ENCODE results near the gene RGS1. TPM values are rescaled to one million over a fixed set of nuclear protein-coding genes. Genes with fewer than 3 reads are reported as not detected.

Gene RGS1
- total RNA-seq, 1 donor, result 1,368 TPM

DNA sequence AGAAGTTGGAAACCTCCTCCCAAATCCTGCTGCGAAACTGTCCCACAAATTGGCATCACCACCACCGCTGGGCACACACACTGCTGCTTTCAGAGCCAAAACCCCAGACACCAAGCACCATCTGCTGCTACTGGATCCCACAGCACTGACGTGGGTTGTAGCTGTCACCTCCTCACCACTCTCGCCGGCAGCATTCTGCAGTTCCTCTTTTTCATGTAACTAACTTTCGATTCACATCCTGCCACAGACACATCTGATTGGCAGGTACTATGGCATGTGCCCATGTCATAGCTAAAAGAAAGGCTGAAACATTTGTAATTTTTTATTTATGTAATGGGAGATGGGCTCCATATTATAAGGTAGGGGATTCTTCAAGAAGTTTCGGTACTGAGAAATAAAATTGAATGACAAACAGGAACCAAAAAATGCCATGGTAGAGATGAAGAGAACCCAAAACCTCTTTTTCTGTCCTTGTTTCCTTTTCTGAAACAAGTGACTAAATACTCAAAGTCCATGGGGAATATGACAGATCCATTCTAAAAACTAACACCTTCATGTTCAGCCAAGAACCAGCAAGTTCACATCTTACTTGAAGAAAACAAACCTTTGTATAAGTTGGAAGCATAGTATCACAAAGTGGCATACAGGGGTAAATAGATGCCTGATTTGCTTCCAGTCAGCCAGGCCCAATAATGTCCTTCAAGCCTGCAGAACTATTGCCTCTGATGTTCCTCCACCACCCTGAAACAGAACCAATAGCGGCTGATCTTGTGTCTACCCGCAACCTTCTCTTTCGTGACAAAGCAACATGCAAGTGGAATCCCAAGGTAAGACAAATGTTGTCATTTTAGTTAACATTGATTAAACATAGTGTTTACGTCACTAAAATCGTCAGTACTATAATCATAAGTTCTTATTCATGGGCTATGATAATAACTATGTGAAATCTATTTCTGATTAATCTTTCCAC lies 33.8 kb downstream of the RGS1 start:
- Histone ChIP-seq H3K4me1 (ENCODE audit: insufficient read depth, low read length) (peaks cover 18% of the 10 kb centered on the region), H3K4me3 (ENCODE audit: low read length) (no peak overlapping the region), H3K27me3 (ENCODE audit: insufficient read depth, low read length) (no peaks in the 10 kb centered on the region), H3K9me3 (ENCODE audit: low read depth, low read length) (no peaks in the 10 kb centered on the region)

DNA sequence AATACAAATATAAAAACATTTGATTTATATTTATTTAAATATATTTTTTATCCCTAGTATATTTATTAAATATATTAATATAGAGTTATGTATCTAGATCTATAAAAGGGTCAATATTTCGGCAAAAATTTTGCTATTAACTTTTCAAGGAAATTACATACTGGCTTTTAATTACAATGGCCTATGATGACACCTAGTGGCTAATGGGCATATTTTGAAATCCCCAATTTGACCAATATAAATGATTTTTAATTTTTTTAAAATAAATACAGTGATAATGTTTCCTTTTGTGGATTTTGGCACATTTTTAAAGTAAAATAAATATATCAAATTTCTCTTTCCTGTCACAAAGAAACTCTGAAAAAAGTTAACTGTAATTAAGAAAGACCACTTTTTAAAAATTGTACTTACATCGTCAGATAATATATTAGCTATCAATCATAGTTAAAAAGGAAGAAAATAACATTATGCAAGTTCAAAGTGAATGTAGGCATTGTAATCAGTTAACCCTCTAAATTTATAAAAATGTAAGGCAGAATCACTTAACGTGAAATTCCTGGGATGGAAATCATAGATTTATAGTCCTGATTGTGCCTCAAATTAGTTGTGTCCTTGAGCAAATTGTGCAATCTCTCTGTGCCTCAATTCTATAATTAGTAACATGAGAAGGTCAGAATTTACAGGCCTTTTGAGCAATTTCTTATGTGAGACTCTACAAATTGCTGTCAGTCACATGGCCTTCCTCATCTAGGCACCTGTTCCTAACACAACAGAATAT lies 34.7 kb downstream of the RGS1 start:
- H3K27me3 ChIP-seq (ENCODE audit: insufficient read depth, low read length), result no peaks in the 10 kb centered on the region
- no peak overlapping the region for H3K4me3 ChIP-seq (ENCODE audit: low read length)
- peaks cover 18% of the 10 kb centered on the region for H3K4me1 ChIP-seq (ENCODE audit: insufficient read depth, low read length)
- H3K9me3 ChIP-seq (ENCODE audit: low read depth, low read length), result no peaks in the 10 kb centered on the region

GRCh38 chr1:192615055-192615454 lies 39.5 kb downstream of the RGS1 start:
- H3K27me3 ChIP-seq (ENCODE audit: insufficient read depth, low read length), result peaks cover 5% of the 10 kb centered on the region
- H3K4me1 ChIP-seq (ENCODE audit: insufficient read depth, low read length), result no peaks in the 10 kb centered on the region
- no peaks in the 10 kb centered on the region for H3K9me3 ChIP-seq (ENCODE audit: low read depth, low read length)
- H3K4me3 ChIP-seq (ENCODE audit: low read length), result no peak overlapping the region

DNA sequence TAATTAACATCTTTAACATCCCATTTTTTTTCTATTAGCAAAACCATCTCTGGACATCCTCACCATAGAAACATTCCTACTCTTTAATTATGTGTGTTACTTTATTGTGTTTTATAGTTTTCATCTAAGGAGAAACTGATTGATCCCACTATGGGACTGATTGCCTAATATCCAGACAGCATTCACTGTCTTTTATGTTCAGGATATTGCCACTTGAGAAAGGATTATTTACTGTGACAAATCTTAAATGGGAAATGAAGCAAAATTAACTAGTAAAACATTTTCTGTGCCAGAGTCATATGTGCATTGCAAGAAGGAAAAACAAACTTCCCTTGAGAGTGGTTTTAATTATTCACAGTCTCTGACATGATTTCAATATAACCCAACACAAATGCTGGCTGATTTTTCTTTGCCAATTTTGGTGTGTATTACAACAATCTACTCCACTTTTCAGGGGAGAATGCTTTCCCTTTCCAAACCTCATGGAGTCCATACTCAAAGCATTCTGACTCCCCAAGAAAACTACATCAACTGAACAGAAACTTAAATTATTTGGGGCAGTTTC lies 44.6 kb downstream of the RGS1 start:
- Histone ChIP-seq H3K4me3 (ENCODE audit: low read length) (no peak overlapping the region), H3K4me1 (ENCODE audit: insufficient read depth, low read length) (no peaks in the 10 kb centered on the region), H3K27me3 (ENCODE audit: insufficient read depth, low read length) (peaks cover 9% of the 10 kb centered on the region), H3K9me3 (ENCODE audit: low read depth, low read length) (no peaks in the 10 kb centered on the region)

DNA sequence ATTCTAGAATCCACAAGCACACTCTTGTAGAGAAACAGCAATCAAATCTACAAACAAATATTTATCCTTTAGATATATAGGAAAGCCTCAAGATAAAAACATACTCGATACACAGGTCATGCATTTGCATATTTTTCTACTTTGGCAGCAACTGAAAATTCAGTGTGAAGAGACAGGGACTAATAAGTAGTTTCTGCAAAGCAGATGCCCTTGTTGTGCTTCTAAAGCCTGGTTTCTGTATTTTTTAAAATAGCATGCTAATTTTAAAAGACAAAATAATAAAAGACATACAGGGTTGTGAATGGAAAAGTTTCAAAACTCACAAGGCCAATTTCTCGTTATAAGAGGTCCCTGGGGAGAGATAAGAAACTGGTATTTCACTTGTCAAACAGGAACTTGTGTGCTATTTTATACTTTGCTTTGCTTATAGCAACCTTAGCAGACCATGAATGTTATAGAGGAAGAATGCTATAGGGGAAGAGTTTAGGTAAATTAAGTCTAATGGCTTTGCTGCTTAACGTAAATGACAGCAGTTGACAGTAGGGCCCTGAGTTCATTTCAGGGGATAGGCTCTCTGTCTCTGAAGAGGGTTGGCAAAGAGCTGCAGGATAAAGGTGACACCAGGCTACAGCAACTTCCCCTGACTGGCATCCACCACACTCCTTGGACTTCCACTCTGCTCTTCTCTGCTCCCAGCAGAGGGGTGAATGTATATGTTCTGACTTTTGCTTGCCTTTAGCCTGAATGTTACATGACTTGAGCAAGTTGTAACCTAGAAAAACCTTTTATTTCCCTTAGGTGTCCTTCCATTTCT lies 51.0 kb downstream of the RGS1 start:
- Histone ChIP-seq H3K27me3 (ENCODE audit: insufficient read depth, low read length) (peaks cover 28% of the 10 kb centered on the region), H3K9me3 (ENCODE audit: low read depth, low read length) (no peaks in the 10 kb centered on the region), H3K4me3 (ENCODE audit: low read length) (no peak overlapping the region), H3K4me1 (ENCODE audit: insufficient read depth, low read length) (peaks cover 3% of the 10 kb centered on the region)

DNA sequence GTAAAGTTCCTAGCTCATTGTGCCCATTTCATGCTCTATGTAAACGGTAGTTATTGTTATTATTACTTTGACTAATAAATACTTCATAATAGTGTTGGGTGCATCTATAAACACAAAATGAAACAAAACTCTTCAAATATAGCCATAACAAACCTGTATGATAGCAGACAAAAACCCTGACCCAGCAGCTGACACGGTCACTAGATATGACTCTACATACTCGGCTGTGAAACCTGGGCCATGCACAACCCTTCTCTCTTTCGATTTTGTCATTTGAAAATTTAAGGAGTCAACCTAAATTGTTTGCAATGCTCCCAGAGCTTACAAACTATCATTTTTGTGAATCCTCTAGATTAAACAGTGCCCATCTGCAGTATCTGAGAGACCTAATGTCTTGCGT lies 52.3 kb downstream of the RGS1 start:
- Histone ChIP-seq H3K9me3 (ENCODE audit: low read depth, low read length) (no peaks in the 10 kb centered on the region), H3K4me1 (ENCODE audit: insufficient read depth, low read length) (peaks cover 3% of the 10 kb centered on the region), H3K4me3 (ENCODE audit: low read length) (no peak overlapping the region), H3K27me3 (ENCODE audit: insufficient read depth, low read length) (peaks cover 34% of the 10 kb centered on the region)

GRCh38 chr1:192628396-192629057 lies 53.0 kb downstream of the RGS1 start:
- H3K9me3 ChIP-seq (ENCODE audit: low read depth, low read length), result no peaks in the 10 kb centered on the region
- H3K27me3 ChIP-seq (ENCODE audit: insufficient read depth, low read length), result peaks cover 39% of the 10 kb centered on the region
- H3K4me3 ChIP-seq (ENCODE audit: low read length), result no peak overlapping the region
- H3K4me1 ChIP-seq (ENCODE audit: insufficient read depth, low read length), result peaks cover 3% of the 10 kb centered on the region

- Histone ChIP-seq H3K27me3 (ENCODE audit: insufficient read depth, low read length) (peaks cover 44% of the 10 kb centered on the region), H3K4me3 (ENCODE audit: low read length) (no peak overlapping the region), H3K4me1 (ENCODE audit: insufficient read depth, low read length) (peaks cover 3% of the 10 kb centered on the region), H3K9me3 (ENCODE audit: low read depth, low read length) (no peaks in the 10 kb centered on the region)
Measured at GRCh38 chr1:192629612-192630011, 54.0 kb downstream of the RGS1 start.

Other genes with a start within 250 kb of the RGS1 start
- 0.52 TPM for gene RGS13, start 60.4 kb downstream of the RGS1 start, total RNA-seq
- 372 TPM for gene RGS2, start 233.3 kb downstream of the RGS1 start, total RNA-seq

All from mononuclear cell (primary cell).